ENCODE data around the gene CHSY3.
A peak's percentile ranks its signal among the peaks of the same experiment; 100 is the strongest.

Gene CHSY3

DNA sequence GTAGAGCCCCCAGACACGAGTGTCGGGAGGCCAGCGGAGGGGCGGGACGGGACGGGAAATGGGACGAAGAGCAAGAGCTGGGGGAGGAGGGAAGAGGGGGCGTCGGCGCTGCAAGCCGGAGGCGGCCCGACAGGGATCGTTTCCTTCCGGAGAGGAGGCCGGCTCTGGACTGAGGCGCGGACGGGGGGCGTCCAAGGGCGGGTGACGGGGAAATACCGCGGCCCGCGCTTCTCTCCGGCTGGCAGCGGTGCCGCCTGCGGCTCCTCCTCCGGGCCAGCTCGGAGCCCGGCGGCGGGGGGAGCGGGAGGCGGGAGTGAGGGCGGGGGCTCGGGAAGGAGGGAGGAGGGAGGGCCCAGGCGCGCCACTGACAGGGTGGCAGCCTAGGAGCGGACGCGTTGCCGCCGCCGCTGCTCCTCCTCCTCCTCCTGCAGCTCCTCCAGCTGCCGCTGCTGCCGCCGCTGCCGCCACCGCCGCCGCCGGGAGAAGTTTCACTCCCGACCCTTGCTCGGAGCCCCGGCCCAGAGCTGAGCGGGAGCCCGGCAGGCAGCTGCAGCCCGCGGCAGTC, at the start of gene CHSY3:
TSS of gene CHSY3 (plus strand) at position 364 of the 565 bp plus-strand sequence.
- peak; percentile 54 for DNase-seq

DNA sequence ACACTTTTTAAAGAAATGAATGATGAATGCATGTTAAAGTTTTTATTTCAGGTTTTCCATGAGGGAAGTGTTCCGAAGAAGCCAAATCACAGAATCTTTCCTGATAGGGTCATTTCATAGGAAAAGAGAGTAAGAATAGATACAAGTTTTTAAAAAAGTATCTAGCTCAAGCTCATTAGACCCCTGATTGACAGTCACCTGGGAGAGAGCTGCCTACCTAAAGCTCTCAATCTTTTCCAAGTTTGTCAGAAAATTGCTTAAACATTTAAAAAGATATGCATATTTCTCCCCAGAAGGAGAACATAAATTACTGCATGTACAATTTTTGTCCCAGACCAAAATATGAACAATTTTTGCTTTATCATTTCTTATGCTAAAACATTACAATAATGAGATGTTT, 47.9 kb upstream of the CHSY3 start:
- no peak for DNase-seq

DNA sequence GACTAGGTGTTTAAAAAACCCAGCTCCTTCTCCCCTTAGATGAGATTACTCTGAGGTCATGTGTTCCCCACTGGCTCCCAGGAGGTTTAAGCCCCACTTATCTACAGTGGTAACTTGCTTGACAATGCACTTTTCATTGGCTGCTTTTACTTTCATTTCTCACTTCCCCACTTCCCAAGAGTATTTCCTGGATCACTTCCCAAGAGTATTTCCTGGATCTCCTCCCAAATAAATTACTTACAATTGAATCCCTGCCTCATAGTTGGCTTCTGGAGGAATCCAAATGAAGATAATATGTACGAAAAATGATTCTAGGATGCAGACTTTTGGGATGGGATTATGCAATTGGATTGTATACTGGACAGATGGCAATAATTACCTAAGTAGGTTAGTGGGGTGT, 47.1 kb upstream of the CHSY3 start:
- no peak for DNase-seq

DNA sequence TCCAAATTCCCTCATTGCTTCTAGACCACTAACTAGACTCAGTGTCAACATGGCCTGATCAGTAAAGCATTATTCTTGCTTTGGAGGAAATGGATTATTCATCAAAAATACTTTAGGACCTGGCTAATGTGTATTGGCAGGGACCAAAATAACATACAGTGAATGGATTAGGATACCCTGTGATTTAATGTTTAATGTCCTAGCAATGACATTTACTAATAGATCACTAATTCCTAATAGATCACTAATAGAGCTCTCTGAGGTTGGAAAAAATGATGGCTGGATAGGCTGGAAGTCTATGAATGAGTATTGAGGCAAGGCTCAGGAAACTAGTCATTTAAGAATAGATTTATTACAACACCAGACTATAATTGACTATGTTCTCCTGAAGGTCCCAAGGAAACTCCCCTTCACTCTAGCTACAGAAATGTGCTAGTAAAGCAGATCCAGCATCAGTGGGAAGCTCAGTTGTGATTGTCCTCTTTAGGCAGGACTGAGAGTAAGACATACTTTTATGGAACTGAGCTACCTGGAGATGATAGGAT, 46.1 kb upstream of the CHSY3 start:
- DNase-seq = no peak

DNA sequence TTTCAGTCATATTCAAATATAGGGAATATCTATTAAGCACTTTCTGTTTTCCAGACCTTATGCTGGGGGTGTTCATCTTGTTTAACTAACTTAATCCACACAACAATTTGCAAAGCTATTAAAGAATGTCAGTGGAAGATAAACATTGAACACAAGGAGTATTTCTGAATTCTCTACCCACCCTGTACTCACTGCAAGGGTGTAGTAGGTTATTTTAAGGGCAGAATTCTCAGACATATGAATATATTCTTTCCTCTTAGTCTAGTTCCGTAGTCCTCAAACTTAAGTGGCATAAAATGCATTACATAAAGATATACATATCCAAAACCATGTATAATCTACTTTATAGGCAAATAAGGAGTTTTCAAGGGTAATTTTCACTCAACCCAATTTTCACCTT, 19.9 kb upstream of the CHSY3 start:
- DNase-seq = no peak

DNA sequence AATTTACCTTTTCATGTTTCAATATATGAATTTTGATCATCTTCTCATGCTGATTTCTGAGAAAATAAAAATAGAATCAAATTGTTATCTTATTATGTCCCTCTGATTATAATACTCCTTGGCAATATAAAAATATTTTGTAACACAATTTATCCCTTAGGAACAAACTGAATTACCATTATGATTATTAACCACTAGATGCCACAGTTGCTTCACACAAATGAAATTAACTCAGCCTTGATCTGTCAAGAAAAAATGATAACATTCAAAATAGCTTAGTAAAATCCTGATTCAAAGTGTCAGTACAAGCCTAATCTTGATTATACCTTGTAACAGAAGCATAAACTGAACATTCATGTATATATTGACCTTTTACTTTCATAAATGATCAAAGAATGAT, 4.8 kb upstream of the CHSY3 start:
- DNase-seq = no peak

DNA sequence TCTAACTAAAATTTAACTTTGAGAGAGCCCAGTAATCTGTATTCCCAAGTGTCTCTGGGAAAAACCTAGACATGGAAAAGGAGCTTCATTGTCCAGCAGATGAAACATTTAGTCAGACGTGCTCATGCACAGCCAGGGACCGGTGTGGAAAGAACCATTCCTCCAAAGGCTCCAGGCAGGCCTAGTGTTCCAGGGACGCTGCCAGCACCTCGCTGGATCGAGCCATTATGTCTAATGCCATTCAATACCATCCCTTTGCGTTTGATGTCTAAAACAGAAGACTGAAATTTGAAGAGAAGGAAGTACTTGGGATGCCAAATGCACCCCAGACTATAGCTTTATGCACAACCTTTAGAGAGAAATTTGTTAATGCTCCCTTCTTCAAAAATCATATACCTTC, 1.4 kb upstream of the CHSY3 start:
- DNase-seq = no peak

DNA sequence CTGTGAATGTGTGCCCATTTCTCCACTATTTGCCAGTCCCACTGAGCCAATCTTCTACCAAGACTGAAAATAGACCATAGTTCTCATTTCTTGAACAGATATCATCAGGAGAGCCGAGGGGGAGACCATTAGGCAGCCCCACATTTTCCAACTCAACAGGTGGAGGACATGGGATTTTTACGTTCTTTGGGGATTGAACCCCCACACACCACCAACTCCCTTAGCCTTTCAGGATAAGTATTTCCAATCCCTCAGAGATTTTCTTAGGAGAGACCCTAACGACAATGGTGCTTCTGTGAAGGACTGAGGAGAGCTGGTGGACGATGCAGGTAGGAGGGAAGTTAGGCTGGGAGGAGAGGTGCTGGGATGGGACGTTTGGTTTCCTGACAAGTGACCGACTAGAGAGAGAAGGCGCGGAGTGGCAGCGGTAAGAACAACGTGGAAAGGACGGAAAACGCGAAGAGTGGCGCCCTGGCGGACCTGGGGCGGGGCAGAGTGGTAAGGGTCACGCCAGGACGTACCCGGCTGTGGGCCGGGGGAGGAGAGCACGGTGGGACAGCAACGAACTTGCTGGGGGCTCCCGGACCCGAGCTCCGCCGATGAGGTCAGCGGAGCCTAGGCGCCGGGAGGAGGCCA, 681 bp upstream of the CHSY3 start:
- DNase-seq = peak; percentile 22

DNA sequence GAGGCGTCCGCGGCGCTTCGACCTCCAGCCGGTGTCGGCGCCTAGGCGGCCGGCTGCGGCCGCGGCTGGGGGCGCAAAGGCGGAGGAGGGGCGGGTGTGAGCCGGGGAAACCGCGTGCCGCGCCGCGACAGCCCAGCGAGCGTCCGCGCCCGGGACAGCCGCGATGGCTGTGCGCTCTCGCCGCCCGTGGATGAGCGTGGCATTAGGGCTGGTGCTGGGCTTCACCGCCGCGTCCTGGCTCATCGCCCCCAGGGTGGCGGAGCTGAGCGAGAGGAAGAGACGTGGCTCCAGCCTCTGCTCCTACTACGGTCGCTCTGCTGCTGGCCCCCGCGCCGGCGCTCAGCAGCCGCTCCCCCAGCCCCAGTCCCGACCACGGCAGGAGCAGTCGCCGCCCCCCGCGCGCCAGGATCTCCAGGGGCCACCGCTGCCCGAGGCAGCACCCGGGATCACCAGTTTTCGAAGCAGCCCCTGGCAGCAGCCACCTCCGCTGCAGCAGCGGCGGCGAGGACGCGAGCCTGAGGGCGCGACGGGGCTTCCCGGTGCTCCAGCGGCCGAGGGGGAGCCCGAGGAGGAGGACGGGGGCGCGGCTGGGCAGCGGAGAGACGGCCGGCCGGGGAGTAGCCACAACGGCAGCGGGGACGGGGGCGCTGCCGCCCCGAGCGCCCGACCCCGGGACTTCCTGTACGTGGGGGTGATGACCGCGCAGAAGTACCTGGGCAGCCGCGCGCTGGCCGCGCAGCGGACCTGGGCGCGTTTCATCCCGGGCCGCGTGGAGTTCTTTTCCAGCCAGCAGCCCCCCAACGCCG, 605 bp downstream of the CHSY3 start:
- DNase-seq = peak; percentile 22

DNA sequence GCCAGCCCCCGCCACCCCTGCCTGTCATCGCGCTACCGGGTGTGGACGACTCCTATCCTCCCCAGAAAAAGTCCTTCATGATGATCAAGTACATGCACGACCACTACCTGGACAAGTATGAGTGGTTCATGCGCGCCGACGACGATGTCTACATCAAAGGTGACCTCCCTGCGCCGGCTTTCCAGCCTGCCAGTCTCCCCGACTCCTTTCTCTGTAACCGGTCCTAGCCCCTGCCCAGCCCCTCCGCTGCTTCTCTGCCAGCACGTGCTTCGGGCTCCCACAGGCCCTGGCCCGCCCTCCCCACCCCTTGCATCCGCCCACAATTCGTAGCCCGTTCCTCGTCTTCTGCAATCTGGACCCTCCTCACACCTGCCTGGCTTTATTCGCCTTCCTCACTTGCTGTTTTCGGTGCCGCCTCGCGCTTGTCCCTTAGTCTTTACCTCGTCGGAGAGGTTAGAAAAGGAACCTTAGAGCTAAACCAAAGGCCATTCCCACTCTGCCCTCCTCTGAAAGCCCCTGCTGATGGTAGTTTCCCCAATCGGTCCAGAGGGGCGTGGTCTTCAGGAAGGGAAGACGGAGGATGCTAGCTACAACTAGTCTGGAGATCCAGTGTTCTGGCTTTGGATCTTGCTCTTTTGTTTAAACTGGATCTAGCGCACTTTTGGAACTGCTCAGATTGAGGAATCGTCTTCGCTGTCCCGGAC, 1.4 kb downstream of the CHSY3 start:
- peak; percentile 25 for DNase-seq

DNA sequence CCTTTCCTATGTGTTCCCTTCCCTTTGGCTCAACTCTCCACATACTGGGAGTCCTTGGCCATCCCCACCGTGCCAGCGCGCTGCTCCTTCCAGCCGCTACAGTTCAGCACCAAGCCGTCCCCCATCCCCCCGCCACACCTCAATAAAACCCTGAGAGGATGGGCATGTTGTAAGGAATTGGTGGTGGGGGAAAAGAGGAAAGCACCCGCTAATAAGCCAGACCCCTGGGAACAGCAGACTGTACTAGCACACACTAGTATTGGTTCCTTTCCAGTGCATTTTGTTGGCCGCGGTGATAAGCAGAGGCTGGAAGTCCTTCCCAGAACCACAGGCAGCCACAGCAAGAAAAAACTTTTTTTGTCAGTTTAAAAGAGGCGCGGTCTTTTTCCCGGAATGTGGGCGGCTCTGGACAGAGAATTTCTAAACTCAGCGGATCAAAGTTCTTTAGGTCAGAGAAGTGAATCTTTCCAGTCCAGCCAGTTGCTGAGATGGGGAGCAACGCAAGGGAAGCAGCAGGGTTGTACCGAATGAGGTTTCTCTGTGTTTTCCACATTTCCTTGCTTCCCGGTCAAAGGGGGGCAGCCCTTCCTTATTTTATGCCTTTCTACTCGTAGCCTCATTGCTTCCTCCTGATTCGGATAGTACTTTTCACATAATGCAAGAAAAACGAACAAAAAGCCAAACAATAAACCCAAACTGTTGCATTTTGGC, 2.1 kb downstream of the CHSY3 start:
- no peak for DNase-seq

DNA sequence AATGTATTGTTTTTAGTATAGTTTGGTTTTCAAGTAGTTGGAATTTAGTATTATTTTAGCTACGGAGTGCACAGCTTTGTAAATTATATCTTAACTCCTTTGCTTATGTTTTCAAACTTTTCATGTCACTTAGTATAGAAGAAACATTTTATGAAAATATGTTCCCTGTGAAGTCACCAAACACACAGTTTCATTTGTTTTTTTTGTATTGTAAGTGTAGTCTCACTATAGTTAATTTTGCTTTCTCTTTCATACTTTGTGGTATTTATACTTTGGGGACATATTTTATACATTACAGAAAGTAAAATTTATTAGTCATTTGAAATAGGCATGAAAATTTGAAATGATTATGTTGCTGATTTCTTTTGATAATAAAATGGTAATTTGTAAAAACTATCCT, 5.0 kb downstream of the CHSY3 start:
- no peak for DNase-seq

DNA sequence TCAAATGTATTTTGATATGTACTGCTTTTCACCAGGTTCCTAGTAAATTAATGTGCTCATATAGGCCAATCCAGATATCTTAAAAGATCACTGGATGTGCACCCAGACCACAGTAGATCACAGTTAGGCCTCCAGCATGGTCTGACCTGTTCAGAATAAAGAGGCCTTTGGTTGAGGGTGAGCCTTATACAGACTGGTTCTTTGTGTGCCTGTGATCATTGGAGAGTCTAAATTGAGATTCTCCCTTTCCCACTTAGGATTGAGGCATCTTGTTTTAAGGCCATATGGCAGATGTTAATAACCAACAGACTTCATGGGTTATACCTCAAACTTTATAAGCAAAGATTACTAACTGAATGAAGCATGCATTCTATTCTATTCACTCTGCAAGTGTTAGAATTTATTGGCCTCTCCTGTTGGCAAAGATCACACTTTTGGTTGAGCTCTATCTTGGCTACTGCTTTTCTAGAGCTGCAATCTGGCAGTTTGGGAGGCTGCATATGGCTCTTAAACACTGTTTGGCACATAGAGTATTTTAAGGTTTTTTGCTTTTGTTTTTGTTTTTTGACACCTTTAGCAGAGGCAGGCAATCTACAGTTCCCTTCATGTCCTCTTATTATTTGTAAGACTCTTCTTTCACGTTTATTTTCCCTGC, 8.5 kb downstream of the CHSY3 start:
- DNase-seq = no peak

DNA sequence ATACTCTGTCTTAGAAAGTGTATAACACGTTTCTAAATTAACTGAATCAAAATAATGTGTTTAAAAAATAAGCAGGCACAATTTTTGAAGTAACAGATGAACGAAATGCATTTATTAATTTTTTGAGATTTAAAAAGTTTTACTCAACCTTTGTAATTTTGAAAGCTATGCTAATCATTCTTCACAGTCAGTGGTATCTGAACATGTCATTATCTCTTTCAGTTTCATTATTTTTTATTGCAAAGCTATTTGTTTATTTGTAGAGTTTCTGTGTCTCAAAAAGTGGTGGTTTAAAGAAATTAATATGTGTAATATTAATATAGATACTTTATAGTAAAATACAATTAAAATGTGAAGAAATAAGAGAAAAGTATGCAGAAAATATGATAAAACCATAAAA, 11.2 kb downstream of the CHSY3 start:
- no peak for DNase-seq

DNA sequence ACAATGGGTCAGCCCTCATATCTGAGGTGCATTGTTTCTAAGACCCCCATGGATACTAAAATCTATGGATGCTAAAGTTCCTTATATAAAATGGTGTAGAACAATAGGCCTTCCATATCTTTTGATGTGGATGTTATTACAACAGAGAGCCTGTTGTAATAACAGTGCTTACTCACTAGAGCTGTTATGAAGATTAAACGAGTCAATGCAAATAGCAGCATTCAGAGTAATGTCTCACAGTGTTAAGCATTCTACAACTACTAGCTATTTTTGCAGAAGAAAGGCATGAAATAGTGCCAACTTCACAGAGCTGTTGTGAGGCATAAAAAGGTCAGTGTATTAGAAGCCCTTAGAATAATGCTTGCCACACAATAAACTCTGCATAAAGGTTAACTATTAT, 13.0 kb downstream of the CHSY3 start:
- DNase-seq = no peak

DNA sequence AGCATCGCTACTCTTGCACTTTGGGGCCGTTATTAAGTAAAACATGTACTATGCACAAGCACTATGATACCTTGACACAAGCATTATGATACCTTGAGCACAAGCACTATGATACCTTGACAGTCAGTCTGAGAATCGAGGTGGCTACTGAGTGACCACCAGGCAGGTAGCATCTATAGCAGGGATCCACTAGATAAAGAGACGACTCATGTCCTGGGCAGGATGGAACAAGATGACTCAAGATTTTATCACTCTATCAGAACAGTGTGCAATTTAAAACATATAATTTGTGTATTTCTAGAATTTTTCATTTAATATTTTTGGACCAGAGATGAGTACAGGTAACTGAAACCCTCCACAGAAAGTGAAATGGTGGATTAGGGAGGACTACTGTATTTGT, 16.9 kb downstream of the CHSY3 start:
- no peak for DNase-seq

DNA sequence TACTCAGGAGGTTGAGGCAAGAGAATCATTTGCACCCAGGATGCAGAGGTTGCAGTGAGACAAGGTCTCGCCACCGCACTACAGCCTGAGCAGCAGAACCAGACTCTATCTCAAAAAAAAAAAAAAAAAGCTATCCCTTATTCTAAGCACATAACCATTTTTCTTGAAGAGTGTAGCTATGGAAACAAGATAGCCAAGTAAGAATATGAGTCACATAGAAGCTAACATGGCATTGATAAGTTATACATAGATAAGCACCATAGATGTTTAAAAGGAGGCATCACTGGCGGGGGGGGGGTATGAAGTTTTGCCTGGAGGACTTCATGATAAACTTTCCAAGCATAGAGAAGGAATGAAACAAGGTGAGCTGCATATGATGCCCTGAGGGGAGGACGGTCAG, 26.0 kb downstream of the CHSY3 start:
- DNase-seq = no peak

DNA sequence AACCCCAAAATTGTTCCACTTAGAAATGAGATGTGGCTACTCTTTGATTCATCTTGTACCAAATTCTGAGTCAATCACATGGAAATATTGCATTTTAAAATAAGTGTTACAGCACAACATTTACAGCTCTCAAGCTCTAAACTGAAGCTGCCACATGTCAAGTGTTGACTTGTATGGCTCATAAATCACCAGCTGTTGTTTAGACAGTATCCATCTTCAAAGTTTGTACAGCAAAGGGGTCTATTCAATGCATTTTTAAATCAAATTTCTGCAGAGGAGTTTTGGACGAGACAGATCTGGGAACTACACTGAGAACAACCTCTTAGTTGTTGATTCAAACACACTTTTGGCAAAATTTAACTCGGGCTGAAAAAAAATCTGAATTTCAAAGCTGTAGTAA, 31.4 kb downstream of the CHSY3 start:
- no peak for DNase-seq

DNA sequence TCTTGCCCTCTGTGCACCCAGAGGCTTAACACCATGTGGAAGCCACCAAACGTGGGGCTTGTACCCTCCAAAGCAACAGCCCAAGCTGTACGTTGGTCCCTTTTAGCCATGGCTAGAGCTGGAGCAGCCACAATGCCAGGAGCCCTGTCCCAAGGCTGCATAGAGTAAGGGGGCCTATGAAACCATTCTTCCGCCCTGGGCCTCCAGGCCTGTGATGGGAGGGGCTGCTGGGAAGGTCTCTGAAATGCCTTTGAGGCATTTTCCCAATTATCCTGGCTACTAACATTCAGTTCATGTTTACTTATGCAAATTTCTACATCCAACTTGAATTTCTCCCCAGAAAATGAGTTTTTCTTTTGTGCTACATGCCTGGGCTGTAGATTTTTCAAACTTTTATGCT, 33.8 kb downstream of the CHSY3 start:
- no peak for DNase-seq

DNA sequence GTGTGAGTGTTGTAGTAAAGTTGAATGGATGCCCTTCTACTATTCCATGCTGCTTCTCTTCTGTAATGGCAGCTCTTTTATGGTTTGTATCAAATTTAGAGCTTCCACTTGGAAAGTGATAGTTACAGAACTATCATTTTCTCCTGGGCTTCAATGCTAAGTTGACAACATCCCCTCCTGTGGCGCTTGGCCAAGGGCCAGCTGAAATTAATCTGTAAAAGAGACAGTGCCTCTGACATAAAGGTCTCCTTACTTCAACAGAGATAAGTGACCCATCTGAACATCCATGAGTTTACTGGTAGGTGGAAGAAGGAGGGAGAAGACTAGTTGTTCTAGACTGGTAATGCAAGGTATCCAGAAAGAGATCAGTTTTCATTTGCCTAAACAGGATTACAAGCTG, 39.7 kb downstream of the CHSY3 start:
- no peak for DNase-seq

DNA sequence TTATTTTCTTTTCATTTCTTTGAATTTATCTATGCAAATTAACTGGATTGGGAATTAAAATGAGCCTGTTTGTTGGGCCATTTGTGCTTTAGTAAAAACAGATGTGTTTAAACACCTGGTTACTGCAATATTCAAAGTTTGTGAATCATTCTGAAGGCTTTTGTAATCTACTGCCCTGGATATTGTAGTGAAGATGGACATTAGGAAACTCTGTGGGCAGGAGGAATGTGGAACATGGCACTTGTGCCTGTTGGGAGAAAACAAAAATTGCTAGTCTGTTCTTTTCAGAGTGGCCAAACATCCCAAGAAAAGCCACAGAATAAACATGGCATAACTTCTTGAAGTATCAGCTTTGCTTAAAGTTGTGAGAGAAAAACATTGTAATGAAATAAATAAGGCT, 40.8 kb downstream of the CHSY3 start:
- no peak for DNase-seq

DNA sequence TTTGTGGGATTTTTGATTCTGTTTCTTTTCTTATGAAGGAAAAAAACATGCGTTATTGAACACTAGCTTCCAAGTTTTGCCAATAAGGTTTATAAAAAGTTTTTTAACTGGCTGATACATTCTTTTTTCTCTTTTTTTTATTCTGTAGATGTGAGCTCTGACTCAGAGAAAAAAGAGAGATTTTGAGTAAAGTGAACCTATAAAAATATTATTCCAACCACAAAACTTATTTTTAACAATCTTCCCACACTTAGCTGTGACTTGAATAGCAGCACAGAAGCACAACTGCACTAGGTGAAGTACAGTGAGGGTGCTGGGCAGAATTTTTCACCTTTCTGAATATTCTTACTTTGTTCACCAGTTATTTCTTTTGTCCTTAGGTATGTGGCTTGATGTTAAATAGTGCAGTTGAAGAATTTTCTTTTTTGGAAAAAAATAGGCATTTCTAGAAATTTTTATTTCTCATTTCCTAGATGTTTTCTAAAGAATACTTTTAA, 41.6 kb downstream of the CHSY3 start:
- no peak for DNase-seq

Measured in stimulated activated CD8-positive, alpha-beta memory T cell treated with anti-CD3 and anti-CD28 coated beads, Interleukin-4, amount 100 ng/mL, for 48 hours (primary cell).